Mesodermal cell (in vitro differentiated cells): ENCODE results near the gene CCDC174.
"Not testable (repeated sequence)": the region's sequence is repeated elsewhere in the genome, so short reads cannot be mapped to it uniquely, and the experiment has no call there.

Experiments used
- H3K27ac ChIP-seq: 2 replicates; pipeline ENCODE4 v1.7.0; 2013; ENCODE audit warnings: mild to moderate bottlenecking, low read depth, low read length, moderate library complexity; ENCODE audit not compliant: severe bottlenecking
- H3K36me3 ChIP-seq: 2 replicates; pipeline ENCODE4 v1.7.1; 2013; ENCODE audit warnings: mild to moderate bottlenecking, low read length, moderate library complexity; ENCODE audit not compliant: control insufficient read depth, insufficient read depth
- H3K4me1 ChIP-seq: one replicate; pipeline ENCODE4 v1.7.1; 2013; ENCODE audit warnings: mild to moderate bottlenecking, low read length; ENCODE audit not compliant: insufficient read depth, control insufficient read depth, poor library complexity, severe bottlenecking
- H3K4me3 ChIP-seq: 2 replicates; pipeline ENCODE4 v1.7.0; 2013; ENCODE audit warnings: low read length, control low read depth, mild to moderate bottlenecking; ENCODE audit not compliant: insufficient read depth, poor library complexity, severe bottlenecking; ENCODE audit errors: extremely low read depth
- H3K9me3 ChIP-seq: 2 replicates; pipeline ENCODE4 v1.7.1; 2013; ENCODE audit warnings: mild to moderate bottlenecking, low read length, moderate library complexity; ENCODE audit not compliant: control insufficient read depth
- WGBS, 2 experiments: methylation state at CpG; one replicate each; pipeline ENCODE4 v1.1.5; 2013; ENCODE audit warnings: missing lambda C conversion rate in 2 of 2; ENCODE audit not compliant: insufficient coverage in 2 of 2; 5-methylcytosine and 5-hydroxymethylcytosine counted together

CCDC174 gene

DNA sequence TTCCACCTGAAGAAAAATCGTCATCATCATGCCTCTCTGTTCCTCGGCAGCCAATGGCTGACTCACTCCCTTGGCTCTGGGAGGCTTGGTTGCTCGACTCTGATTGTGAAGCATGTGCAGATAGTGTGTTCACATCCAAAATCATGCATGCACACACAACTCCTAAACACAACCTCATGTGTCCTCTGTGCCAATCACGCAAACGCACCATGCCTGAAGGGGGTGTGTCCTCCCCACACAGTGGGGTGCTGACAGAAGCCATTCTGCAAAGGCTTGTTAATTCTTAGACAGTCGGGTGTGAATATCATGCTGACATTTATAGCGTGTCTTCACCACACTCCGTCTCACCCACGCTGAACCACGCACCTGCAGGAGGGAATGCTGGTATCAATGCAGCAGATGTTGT, 11.4 kb upstream of the CCDC174 start:
- H3K36me3 ChIP-seq, result no peaks in the 10 kb centered on the region
- H3K9me3 ChIP-seq, result no peaks in the 10 kb centered on the region
- H3K4me1 ChIP-seq, result no peaks in the 10 kb centered on the region
- WGBS, 2 experiments, result 71 to 75% methylated on average over 5 to 10 of the region's 10 CpGs
- H3K27ac ChIP-seq, result no peak overlapping the region
- no peak overlapping the region for H3K4me3 ChIP-seq

DNA sequence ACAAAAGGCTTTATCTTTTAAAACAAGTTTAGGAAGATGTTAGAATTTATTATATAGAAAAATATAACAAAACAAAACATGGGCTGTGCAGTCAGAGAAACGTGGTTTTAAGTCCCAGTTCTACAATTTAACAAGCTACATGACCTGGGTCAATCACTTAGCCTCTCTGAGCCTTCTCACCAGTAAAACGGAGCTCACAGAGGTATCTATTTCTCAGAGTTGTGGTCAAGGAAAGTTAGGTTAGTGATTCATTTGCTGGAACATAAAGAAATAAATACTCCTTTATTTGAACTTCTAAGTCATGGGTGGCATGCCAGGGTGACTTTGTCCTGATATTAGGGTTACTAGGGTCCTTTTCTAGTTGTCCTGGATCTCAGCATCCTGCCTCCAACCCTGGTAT, 10.8 kb upstream of the CCDC174 start:
- H3K36me3 ChIP-seq, result no peaks in the 10 kb centered on the region
- WGBS, 2 experiments, result 20% methylated on average over 1 of the region's 2 CpGs; no CpG with 5 or more reads in 1 of the 2 experiments
- no peak overlapping the region for H3K4me3 ChIP-seq
- no peaks in the 10 kb centered on the region for H3K9me3 ChIP-seq
- H3K4me1 ChIP-seq, result no peaks in the 10 kb centered on the region
- no peak overlapping the region for H3K27ac ChIP-seq

DNA sequence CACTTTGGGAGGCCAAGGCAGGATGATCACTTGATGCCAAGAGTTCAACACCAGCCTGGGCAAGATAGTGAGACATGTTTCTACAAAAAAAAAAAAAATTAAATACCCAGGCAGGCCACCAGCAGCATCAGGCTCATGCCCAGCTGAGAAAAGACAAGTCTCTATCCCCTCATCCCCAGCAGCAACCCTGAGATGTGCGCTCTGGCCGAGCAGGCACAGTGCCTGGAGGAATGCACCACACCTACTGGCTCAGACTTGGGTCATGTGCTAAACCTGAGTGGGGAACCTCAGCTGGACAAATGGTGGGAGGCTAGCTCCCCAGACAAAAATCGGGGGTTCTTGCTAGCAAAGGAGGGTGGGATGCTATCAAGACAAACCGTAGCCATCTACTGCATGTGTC, 10.2 kb upstream of the CCDC174 start:
- H3K4me3 ChIP-seq, result no peak overlapping the region
- no peak overlapping the region for H3K27ac ChIP-seq
- no peaks in the 10 kb centered on the region for H3K9me3 ChIP-seq
- no peaks in the 10 kb centered on the region for H3K36me3 ChIP-seq
- H3K4me1 ChIP-seq, result no peaks in the 10 kb centered on the region
- 80 to 96% methylated on average over 1 to 4 of the region's 4 CpGs for WGBS, 2 experiments

DNA sequence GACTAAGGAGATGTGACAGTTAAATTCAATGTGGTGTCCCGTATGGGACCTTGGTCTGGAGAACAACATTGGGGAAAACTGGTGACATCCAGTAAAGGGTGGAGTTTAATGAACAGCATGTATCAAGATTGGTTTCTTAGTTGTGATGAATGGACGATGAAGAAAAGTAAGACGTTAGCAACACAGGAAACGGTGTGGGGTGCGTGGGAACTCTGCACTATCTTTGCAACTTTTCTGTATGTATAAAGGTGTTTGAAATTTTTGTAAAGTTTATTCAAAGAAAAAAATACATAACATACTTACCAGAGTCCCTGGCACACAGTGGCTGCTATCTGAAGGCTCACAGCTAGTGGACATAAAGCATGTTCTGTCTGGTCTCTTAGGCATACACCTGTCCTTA, 6.1 kb upstream of the CCDC174 start:
- Histone ChIP-seq H3K27ac (no peak overlapping the region), H3K4me3 (no peak overlapping the region), H3K36me3 (no peaks in the 10 kb centered on the region), H3K9me3 (no peaks in the 10 kb centered on the region), H3K4me1 (no peaks in the 10 kb centered on the region)
- 86 to 87% methylated on average over 2 of the region's 5 CpGs for WGBS, 2 experiments

DNA sequence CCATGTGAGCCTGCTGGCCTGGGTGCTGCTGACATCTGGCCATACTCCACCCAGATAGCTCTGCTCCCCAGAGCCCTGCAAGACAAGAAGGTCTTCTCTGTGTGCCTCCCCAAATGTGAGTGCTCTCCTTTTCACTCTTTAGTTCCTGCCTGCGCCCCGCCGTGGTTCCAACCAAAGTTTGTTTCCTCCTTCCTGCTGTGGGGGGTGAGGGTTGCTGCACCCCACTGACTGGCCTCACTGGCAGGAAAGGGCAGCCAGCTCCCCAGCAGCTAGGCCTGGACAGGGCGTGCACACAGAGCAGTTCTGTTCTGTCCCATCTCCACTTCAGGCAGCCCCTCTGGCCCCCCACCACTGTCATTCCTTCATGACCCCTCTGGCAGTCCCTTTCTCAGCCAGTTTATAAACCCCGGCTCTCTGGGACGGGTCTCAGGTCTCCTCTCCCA, 5.4 kb upstream of the CCDC174 start:
- no peaks in the 10 kb centered on the region for H3K4me1 ChIP-seq
- no peak overlapping the region for H3K4me3 ChIP-seq
- no peak overlapping the region for H3K27ac ChIP-seq
- H3K36me3 ChIP-seq, result no peaks in the 10 kb centered on the region
- WGBS, 2 experiments, result 93 to 100% methylated on average over 3 to 4 of the region's 6 CpGs
- H3K9me3 ChIP-seq, result no peaks in the 10 kb centered on the region

DNA sequence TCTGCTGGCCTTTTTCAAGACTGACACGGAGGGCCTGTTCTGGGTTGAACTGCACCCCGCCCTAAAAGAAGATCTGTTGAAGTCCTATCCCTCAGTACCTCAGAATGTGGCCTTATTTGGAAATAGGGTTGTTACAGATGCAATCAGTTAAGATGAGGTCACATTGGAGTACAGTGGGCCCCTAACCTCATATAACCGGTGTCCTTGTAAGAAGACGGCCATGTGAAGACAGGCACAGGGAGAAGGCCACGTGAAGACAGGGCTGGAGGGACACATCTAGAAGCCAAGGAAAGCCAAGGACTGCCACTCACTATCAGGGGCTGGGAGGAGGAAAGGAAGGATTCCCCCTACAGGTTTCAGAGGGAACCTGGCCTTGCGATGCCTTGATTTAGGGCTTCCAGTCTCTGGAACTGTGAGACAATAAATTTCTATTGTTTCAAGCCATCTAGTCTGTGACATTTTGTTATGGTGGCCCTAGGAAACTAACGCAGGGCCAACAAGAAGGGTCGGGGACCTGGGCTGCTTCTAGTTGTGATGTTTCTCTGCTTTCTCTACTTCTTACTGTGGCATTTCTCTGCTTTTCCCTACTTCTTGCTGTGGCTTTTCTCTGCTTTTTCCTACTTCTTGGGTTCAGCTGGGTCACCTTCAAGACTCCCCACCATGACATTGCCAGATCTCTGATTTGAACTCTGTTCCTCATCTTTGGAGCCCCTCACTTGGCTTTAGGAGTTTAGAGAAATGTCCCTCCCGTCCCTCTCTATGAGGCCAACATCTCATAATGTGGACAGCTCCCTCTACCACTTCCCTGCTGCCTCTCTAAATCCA, 4.8 kb upstream of the CCDC174 start:
- H3K4me1 ChIP-seq, result no peaks in the 10 kb centered on the region
- H3K27ac ChIP-seq, result no peak overlapping the region
- no peaks in the 10 kb centered on the region for H3K9me3 ChIP-seq
- no peaks in the 10 kb centered on the region for H3K36me3 ChIP-seq
- no peak overlapping the region for H3K4me3 ChIP-seq
- 77 to 81% methylated on average over 8 of the region's 9 CpGs for WGBS, 2 experiments

DNA sequence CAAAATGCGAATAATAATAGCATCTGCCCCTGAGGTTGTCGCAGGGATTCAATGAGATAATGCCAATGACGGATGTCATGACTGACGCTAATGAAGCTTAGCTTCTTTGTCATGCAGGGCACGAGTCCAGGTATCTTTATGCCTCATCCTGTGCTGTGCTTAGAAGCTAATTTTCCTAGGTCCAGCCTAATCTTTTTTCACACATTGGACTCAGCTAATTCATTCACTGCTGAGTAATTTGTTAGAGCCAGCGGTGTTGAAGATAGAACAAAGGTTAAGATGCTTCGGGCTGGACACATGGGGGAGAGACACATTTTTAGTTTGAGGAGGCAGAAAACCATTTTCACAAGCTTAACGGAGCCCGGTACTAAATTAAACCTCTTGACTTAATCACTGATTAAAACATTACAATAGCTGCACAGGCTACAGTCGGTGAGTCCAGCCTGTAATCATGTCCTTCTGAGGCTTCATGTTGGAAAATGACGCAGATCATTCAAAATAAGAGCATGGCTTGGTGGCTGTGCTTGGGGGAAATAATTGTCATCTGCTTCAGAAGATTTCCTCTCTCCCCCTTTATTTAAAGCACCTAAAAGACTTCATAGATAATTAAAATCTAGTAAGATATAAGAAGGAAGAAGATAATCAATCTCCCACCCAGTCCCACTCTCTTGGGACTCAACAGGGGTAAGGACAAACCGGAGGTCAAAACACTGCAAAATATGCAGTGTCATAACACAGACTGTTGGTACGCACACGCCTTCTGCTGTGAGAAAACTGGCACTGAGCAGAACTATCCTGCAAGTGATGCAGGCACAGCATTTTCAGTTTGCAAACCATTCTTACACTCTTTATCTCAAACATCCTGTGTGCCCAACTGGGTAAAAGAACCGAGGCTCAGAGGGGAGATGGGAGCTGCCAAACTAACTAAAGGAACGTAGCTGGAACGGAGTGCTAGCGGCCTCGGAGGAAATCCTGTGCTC, 3.3 kb upstream of the CCDC174 start:
- 91 to 94% methylated on average over 13 to 17 of the region's 19 CpGs for whole genome bisulfite sequencing, 2 experiments
- H3K27ac ChIP-seq, result no peak overlapping the region
- no peak overlapping the region for H3K4me3 ChIP-seq

DNA sequence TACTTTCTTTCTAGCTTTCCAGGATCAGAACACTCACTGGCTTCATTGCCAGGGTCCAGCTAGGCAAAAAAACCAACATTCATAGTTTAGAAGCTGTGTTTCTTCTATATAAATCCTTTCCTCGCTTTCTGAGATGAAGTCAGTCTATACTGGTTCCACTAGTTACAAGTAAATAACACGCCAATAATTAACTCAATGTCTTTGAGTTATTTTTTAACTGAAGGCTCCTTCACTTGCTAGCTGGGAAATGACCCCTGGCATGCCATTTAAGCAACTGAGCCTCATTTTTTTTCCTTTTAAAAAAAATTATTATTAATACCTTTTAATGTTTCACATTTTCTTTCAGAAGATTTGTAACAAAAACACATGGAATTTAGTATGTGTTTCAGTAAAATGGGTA, 2.1 kb upstream of the CCDC174 start:
- Histone ChIP-seq H3K4me3 (no peak overlapping the region), H3K9me3 (no peaks in the 10 kb centered on the region), H3K4me1 (peaks cover 5% of the 10 kb centered on the region), H3K36me3 (peaks cover 7% of the 10 kb centered on the region), H3K27ac (no peak overlapping the region)
- WGBS, 2 experiments, result 67 to 83% methylated on average over 1 of the region's 2 CpGs

More for the DNA sequence above, 3.3 kb upstream of the CCDC174 start:
- Histone ChIP-seq H3K9me3 (no peaks in the 10 kb centered on the region), H3K4me1 (peaks cover 5% of the 10 kb centered on the region), H3K36me3 (no peaks in the 10 kb centered on the region)

DNA sequence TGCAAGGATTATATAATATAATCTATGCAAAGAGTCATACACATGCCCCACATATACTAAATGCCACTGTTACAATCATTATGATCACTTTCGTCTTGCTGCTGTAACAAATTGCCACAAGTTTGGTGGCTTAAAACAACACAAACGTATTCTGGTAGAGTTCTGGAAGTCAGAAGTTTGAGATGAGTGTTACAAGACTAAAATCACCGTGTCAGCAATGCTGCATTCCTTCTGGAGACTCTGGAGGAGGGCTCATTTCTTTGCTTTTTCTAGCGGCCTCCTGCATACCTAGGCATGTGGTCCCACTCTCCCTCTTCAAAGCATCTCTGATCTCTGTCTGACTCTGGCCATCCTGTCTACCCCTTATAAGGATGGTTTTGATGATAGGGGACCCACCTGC, 1.4 kb upstream of the CCDC174 start:
- Histone ChIP-seq H3K36me3 (peaks cover 12% of the 10 kb centered on the region), H3K27ac (no peak overlapping the region), H3K9me3 (no peaks in the 10 kb centered on the region), H3K4me1 (peaks cover 5% of the 10 kb centered on the region), H3K4me3 (no peak overlapping the region)
- WGBS, 2 experiments, result 95 to 97% methylated on average over 3 to 4 of the region's 4 CpGs

DNA sequence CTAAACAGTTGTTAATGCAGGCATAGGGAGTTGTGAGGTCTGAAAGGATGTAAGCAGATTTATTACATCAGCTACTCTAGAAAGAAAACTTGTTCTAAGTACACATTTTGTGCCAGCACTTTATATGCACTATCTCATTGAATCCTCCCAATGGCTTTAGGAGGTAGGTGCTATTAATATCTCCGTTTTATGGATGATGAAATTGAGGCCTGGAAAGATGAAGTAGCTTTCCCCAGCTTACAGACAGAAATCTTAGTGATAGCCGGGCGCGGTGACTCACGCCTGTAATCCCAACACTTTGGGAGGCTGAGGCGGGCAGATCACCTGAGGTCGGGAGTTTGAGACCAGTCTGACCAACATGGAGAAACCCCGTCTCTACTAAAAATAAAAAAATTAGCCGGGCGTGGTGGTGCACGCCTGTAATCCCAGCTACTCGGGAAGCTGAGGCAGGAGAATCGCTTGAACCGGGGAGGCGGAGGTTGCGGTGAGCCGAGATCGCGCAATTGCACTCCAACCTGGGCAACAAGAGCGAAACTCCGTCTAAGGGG, 872 bp downstream of the CCDC174 start:
- H3K27ac ChIP-seq, result peak overlapping the region; percentile 85
- WGBS, 2 experiments, result 85 to 90% methylated on average over 12 to 18 of the region's 21 CpGs

More for the DNA sequence above, 872 bp downstream of the CCDC174 start:
- not testable (repeated sequence) for H3K4me1 ChIP-seq, H3K9me3 ChIP-seq
- peak overlapping the region; percentile 81 for H3K4me3 ChIP-seq
- H3K36me3 ChIP-seq, result peaks cover 35% of the 10 kb centered on the region
